ENCODE results near the gene FPGS.

DNA sequence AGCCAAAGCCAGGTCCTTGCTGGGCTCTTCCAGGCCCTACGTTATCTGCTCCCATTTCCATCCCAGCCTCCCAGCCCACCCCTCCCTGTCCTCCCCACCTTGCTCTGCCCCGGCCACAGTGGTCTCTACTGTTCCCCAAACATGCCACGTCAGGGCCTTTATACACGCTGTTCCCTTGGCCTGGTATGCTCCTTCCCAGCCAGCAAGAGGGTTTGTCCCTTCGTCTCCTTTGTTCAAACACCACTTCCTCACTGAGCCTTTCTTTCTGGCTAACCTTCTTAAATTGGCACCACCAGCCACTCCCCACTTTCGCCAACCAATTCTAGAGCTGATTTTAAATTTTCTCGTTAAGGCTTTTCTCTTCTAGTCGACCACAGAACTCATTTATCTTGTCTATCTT is 34.0 kb upstream of the FPGS start:
- TF ChIP-seq MAZ (IDR thresholded peaks at IDR 0.05; ENCODE audit: borderline replicate concordance, low read depth, low read length) (no peak), POLR2A (IDR thresholded peaks at IDR 0.05; ENCODE audit: low read depth, low read length) (no peak), RFX5 (IDR thresholded peaks at IDR 0.05; ENCODE audit: low read depth, low read length) (no peak), SMC3 (IDR thresholded peaks at IDR 0.05; ENCODE audit: low read depth, low read length) (no peak), MAFK (IDR thresholded peaks at IDR 0.05; ENCODE audit: low read depth, low read length) (no peak), RAD21 (IDR thresholded peaks at IDR 0.05; ENCODE audit: low read length) (no peak), BHLHE40 (IDR thresholded peaks at IDR 0.05; ENCODE audit: low read depth, low read length) (no peak), MXI1 (IDR thresholded peaks at IDR 0.05; ENCODE audit: borderline replicate concordance, low read depth, low read length) (no peak), FOS (IDR thresholded peaks at IDR 0.05; ENCODE audit: low read depth, low read length) (no peak)
- TF ChIP-seq, protein P1, sequence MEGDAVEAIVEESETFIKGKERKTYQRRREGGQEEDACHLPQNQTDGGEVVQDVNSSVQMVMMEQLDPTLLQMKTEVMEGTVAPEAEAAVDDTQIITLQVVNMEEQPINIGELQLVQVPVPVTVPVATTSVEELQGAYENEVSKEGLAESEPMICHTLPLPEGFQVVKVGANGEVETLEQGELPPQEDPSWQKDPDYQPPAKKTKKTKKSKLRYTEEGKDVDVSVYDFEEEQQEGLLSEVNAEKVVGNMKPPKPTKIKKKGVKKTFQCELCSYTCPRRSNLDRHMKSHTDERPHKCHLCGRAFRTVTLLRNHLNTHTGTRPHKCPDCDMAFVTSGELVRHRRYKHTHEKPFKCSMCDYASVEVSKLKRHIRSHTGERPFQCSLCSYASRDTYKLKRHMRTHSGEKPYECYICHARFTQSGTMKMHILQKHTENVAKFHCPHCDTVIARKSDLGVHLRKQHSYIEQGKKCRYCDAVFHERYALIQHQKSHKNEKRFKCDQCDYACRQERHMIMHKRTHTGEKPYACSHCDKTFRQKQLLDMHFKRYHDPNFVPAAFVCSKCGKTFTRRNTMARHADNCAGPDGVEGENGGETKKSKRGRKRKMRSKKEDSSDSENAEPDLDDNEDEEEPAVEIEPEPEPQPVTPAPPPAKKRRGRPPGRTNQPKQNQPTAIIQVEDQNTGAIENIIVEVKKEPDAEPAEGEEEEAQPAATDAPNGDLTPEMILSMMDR (conservative IDR thresholded peaks at IDR 0.05; ENCODE audit: low read depth, low read length), result no peak
- TF ChIP-seq, protein P2, sequence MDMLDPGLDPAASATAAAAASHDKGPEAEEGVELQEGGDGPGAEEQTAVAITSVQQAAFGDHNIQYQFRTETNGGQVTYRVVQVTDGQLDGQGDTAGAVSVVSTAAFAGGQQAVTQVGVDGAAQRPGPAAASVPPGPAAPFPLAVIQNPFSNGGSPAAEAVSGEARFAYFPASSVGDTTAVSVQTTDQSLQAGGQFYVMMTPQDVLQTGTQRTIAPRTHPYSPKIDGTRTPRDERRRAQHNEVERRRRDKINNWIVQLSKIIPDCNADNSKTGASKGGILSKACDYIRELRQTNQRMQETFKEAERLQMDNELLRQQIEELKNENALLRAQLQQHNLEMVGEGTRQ (IDR thresholded peaks at IDR 0.05; ENCODE audit: low read depth, low read length), result no peak
- TF ChIP-seq, protein P3, sequence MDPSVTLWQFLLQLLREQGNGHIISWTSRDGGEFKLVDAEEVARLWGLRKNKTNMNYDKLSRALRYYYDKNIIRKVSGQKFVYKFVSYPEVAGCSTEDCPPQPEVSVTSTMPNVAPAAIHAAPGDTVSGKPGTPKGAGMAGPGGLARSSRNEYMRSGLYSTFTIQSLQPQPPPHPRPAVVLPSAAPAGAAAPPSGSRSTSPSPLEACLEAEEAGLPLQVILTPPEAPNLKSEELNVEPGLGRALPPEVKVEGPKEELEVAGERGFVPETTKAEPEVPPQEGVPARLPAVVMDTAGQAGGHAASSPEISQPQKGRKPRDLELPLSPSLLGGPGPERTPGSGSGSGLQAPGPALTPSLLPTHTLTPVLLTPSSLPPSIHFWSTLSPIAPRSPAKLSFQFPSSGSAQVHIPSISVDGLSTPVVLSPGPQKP (IDR thresholded peaks at IDR 0.05; ENCODE audit: borderline replicate concordance, low read depth, low read length), result no peak
